CD14-positive monocyte (primary cell): ENCODE results near the gene SPATA31D1. TPM values are rescaled to one million over a fixed set of nuclear protein-coding genes. Genes with fewer than 3 reads are reported as not detected.

Experiments used
- DNase-seq, 3 donors: peaks; one replicate each; pipeline ENCODE4 v3.0.0-alpha.2; 2011 to 2022
- H2AFZ ChIP-seq: 2 replicates; pipeline ENCODE4 v1.6.0; 2012; ENCODE audit warnings: mild to moderate bottlenecking, low read depth, low read length, inconsistent platforms; ENCODE audit not compliant: insufficient read depth, poor library complexity, severe bottlenecking
- H3K27ac ChIP-seq, 2 donors: 1 replicate in 1 of 2; 2 replicates in 1 of 2; pipeline ENCODE4 v1.5.1; 2012 to 2013; ENCODE audit warnings: low read length in 2 of 2, control low read depth in 1 of 2, inconsistent platforms in 1 of 2, low read depth in 1 of 2, mild to moderate bottlenecking in 1 of 2
- H3K27me3 ChIP-seq, 2 donors: one replicate each; pipeline versions ENCODE4 v1.6.0 to v1.6.1; 2011 to 2013; ENCODE audit warnings: low read length in 2 of 2; ENCODE audit not compliant: control insufficient read depth in 2 of 2, insufficient read depth in 2 of 2
- H3K36me3 ChIP-seq, 2 donors: replicated peaks in 1 of 2; 1 replicate in 1 of 2; 2 replicates in 1 of 2; pipeline versions ENCODE4 v1.5.1 to v1.6.1; 2012 to 2013; ENCODE audit warnings: low read length in 2 of 2, control low read depth in 1 of 2, inconsistent platforms in 1 of 2, mild to moderate bottlenecking in 1 of 2; ENCODE audit not compliant: insufficient read depth in 2 of 2, control insufficient read depth in 1 of 2
- H3K4me1 ChIP-seq, 2 donors: 1 replicate in 1 of 2; 2 replicates in 1 of 2; pipeline versions ENCODE4 v1.5.1 to v1.6.1; 2012 to 2013; ENCODE audit warnings: low read length in 2 of 2, control low read depth in 1 of 2, inconsistent platforms in 1 of 2, mild to moderate bottlenecking in 1 of 2, moderate library complexity in 1 of 2; ENCODE audit not compliant: insufficient read depth in 2 of 2, control insufficient read depth in 1 of 2
- H3K4me2 ChIP-seq: replicated peaks from 2 replicates; pipeline ENCODE3; 2012; ENCODE audit warnings: low read length, moderate library complexity, mild to moderate bottlenecking; ENCODE audit not compliant: poor library complexity, severe bottlenecking; ENCODE audit errors: extremely low read depth
- H3K4me3 ChIP-seq, 3 experiments: fragments of 200-600 bp in 1 of 3; sonication (generic) in 1 of 3; replicated peaks in 1 of 3; 1 replicate in 2 of 3; 2 replicates in 1 of 3; pipeline ENCODE4 v1.5.1; 2011 to 2013; ENCODE audit warnings: low read length in 3 of 3, mild to moderate bottlenecking in 3 of 3, control low read depth in 2 of 3, low read depth in 2 of 3, inconsistent platforms in 1 of 3, moderate library complexity in 1 of 3
- H3K79me2 ChIP-seq: 2 replicates; pipeline ENCODE4 v1.6.0; 2012; ENCODE audit warnings: mild to moderate bottlenecking, control low read depth, inconsistent platforms, low read length, moderate library complexity; ENCODE audit not compliant: insufficient read depth
- H3K9ac ChIP-seq: 2 replicates; pipeline ENCODE4 v1.6.0; 2017; ENCODE audit warnings: low read length, mild to moderate bottlenecking; ENCODE audit not compliant: insufficient read depth, poor library complexity, severe bottlenecking
- H3K9me3 ChIP-seq, 2 donors: replicated peaks in 1 of 2; 1 replicate in 1 of 2; 2 replicates in 1 of 2; pipeline versions ENCODE4 v1.5.1 to v1.6.1; 2012 to 2013; ENCODE audit warnings: low read length in 2 of 2, control low read depth in 1 of 2; ENCODE audit not compliant: control insufficient read depth in 1 of 2, insufficient read depth in 1 of 2
- H4K20me1 ChIP-seq: 2 replicates; pipeline ENCODE4 v1.6.0; 2012; ENCODE audit warnings: mild to moderate bottlenecking, low read length, control low read depth, moderate library complexity; ENCODE audit not compliant: insufficient read depth
- H3K27ac Mint-ChIP-seq, 7 donors: one replicate each; pipeline ENCODE4 v1.8.0; 2020; ENCODE audit warnings: mild to moderate bottlenecking in 7 of 7, mixed read lengths in 7 of 7, moderate library complexity in 6 of 7, inconsistent platforms in 2 of 7
- H3K27me3 Mint-ChIP-seq, 3 donors: one replicate each; pipeline ENCODE4 v1.8.0; 2021 to 2022; ENCODE audit warnings: low read depth in 3 of 3, mild to moderate bottlenecking in 3 of 3, mixed read lengths in 3 of 3, moderate library complexity in 3 of 3, inconsistent platforms in 1 of 3
- H3K36me3 Mint-ChIP-seq, 2 donors: one replicate each; pipeline ENCODE4 v1.8.0; 2020; ENCODE audit warnings: mixed read lengths in 2 of 2, inconsistent platforms in 1 of 2, mild to moderate bottlenecking in 1 of 2
- H3K4me1 Mint-ChIP-seq: one replicate; pipeline ENCODE4 v1.8.0; 2020; ENCODE audit warnings: mild to moderate bottlenecking, mixed read lengths
- H3K4me3 Mint-ChIP-seq, 2 donors: one replicate each; pipeline ENCODE4 v1.8.0; 2020; ENCODE audit warnings: mild to moderate bottlenecking in 2 of 2, mixed read lengths in 2 of 2, moderate library complexity in 1 of 2
- H3K9me3 Mint-ChIP-seq, 7 donors: one replicate each; pipeline ENCODE4 v1.8.0; 2020 to 2022; ENCODE audit warnings: mixed read lengths in 7 of 7, mild to moderate bottlenecking in 6 of 7, moderate library complexity in 6 of 7, inconsistent platforms in 2 of 7
- CTCF ChIP-seq: fragments of 200-600 bp; IDR thresholded peaks from one replicate; pipeline ENCODE4 v1.8.0; 2022; ENCODE audit warnings: antibody characterized with exemption, mild to moderate bottlenecking
- WGBS: methylation state at CpG from one replicate; pipeline ENCODE4 v1.1.5; 2013; ENCODE audit warnings: missing lambda C conversion rate; ENCODE audit not compliant: insufficient coverage; 5-methylcytosine and 5-hydroxymethylcytosine counted together
- intact Hi-C, 2 donors: fragments of 100-400 bp; cut with micrococcal nuclease; formaldehyde crosslinking; loops; one replicate each; pipeline versions ENCODE4 v1.15.0 to v1.15.1; 2023
- polyA plus RNA-seq, 3 donors: library from polyadenylated mRNA; depleted of rRNA in 1 of 3; unstranded in 2 of 3; stranded (reverse) in 1 of 3; fragments of 300-500 nt in 2 of 3; fragments of >200 nt in 1 of 3; fragmentation: Illumina TruSeq in 2 of 3; gene quantifications; 1 replicate in 2 of 3; 2 replicates in 1 of 3; pipeline ENCODE4 v1.2.3, GENCODE V29; 2012 to 2021

Gene SPATA31D1
- polyA plus RNA-seq, 3 donors = not detected

GRCh38 chr9:81953096-81953495, 35.5 kb upstream of the SPATA31D1 start:
- H3K4me3 ChIP-seq = no peak overlapping the region
- peaks cover 10 to 11% of the 10 kb centered on the region in 2 donors for H3K9me3 ChIP-seq
- no peak overlapping the region for H3K4me3 Mint-ChIP-seq
- H3K4me2 ChIP-seq = no peak overlapping the region
- intact Hi-C loops = no loop called here
- no peaks in the 10 kb centered on the region for H3K79me2 ChIP-seq
- no peak overlapping the region for H3K27ac Mint-ChIP-seq
- H3K36me3 Mint-ChIP-seq = no peaks in the 10 kb centered on the region
- H3K9ac ChIP-seq = no peak overlapping the region
- no CpG with 5 or more reads among the region's 1 CpG for WGBS
- H3K27me3 ChIP-seq = no peaks in the 10 kb centered on the region
- no peaks in the 10 kb centered on the region for H3K4me1 Mint-ChIP-seq
- no peak overlapping the region for H2AFZ ChIP-seq
- peaks cover 13 to 42% (median 21%) of the 10 kb centered on the region in 7 donors for H3K9me3 Mint-ChIP-seq
- no peaks in the 10 kb centered on the region for H4K20me1 ChIP-seq
- H3K27ac ChIP-seq = no peak overlapping the region
- peaks cover 0 to 3% (median 0%) of the 10 kb centered on the region in 3 donors for H3K27me3 Mint-ChIP-seq
- TF ChIP-seq CTCF = no peak
- no peak for DNase-seq
- H3K4me1 ChIP-seq = no peaks in the 10 kb centered on the region
- H3K36me3 ChIP-seq = no peaks in the 10 kb centered on the region

DNA sequence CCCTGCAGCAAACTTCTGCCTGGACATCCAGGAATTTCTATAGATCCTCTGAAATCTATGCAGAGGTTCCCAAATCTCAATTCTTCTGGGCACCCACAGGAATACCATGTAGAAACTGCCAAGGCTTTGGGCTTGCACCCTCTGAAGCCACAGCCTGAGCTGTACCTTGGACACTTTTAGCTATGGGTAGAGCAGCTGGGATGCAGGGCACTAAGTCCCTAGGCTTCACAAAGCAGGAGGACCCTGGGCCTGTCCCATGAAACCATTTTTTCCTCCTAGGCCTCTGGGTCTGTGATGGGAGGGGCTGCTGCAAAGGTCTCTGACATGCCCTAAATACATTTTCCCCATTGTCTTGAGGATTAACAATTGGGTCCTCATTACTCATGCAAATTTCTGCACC, 32.9 kb upstream of the SPATA31D1 start:
- intact Hi-C loops = no loop called here
- H3K79me2 ChIP-seq = no peaks in the 10 kb centered on the region
- H3K27me3 ChIP-seq = no peaks in the 10 kb centered on the region

More for the DNA sequence above, 32.9 kb upstream of the SPATA31D1 start:
- H3K4me2 ChIP-seq = no peak overlapping the region
- Mint-ChIP-seq H3K4me3 (no peak overlapping the region), H3K27ac (no peak overlapping the region), H3K4me1 (no peaks in the 10 kb centered on the region), H3K9me3 (peaks cover 13 to 35% (median 20%) of the 10 kb centered on the region in 7 donors), H3K36me3 (no peaks in the 10 kb centered on the region), H3K27me3 (peaks cover 0 to under 1% (median 0%) of the 10 kb centered on the region in 3 donors)
- H3K27ac ChIP-seq = no peak overlapping the region
- TF ChIP-seq CTCF = no peak
- DNase-seq = no peak
- H4K20me1 ChIP-seq = no peaks in the 10 kb centered on the region
- H3K9ac ChIP-seq = no peak overlapping the region
- no peak overlapping the region for H3K4me3 ChIP-seq
- peaks cover 10 to 11% of the 10 kb centered on the region in 2 donors for H3K9me3 ChIP-seq
- no peaks in the 10 kb centered on the region for H3K36me3 ChIP-seq
- H2AFZ ChIP-seq = no peak overlapping the region
- H3K4me1 ChIP-seq = no peaks in the 10 kb centered on the region
